ENCODE results near the gene PLB1.

Gene PLB1

DNA sequence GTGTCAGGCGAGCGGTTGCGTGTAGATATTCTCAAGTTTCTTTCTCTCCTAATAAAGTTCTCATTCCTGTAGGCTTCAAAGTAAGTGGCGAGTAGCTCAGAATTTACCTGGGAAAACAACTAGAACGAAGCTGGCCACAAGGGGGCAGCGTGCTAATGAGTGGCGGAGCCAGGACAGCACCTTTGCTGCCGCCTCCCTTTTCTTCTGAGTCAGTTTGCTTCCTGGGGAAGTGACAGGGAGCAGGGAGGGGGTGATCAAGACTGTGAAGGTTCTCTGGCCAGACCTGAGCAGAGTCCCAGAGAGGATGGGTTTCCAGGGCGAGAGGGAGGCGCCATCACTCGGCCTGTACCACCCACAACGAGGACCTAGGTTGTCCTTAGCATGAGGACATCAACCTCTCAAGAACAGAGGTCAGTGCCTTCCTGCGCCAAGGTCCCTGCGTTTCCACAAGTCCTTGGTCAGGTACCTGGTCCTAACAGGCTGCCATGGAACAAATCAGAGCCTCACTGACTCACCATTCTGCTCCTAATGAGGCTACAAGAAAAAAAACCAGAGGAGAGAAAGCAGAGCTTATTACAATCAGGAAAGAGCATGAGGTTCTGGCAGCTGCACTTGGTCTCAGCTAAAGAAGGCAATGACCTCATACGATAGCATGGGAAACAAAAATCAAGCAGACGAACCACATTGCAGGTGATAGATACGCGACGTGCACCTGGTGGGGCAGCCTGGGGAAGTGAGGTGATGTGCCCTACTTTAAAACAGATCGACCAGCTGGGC is 98.7 kb downstream of the PLB1 start:
- TF ChIP-seq CTCF (conservative IDR thresholded peaks at IDR 0.05; ENCODE audit: low read length) = peak; percentile 77
- H3K4me3 ChIP-seq (ENCODE audit: low read length) = no peak overlapping the region
- peak; percentile 69 for DNase-seq (ENCODE audit: low read depth)

DNA sequence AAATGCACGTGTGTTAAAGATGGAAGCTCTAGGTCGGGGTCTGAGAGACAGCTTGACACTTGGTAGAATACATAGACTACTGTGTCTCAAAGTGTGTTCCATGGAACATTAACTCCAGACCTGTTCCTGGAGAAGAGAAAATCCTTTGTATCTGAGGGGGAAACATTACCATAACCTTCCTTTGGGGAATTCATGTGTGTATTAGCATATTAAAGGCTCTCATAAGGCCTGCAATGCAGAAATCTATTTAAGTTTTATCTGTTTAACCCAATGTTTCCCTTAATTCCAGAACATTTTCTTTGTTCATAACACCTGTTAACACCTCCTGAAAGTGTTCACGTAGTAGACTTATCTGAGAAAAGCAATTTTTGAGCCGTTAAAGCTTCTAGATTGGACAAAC is 99.5 kb downstream of the PLB1 start:
- DNase-seq (ENCODE audit: low read depth) = no peak
- no peak for TF ChIP-seq CTCF (conservative IDR thresholded peaks at IDR 0.05; ENCODE audit: low read length)
- no peak overlapping the region for H3K4me3 ChIP-seq (ENCODE audit: low read length)

DNA sequence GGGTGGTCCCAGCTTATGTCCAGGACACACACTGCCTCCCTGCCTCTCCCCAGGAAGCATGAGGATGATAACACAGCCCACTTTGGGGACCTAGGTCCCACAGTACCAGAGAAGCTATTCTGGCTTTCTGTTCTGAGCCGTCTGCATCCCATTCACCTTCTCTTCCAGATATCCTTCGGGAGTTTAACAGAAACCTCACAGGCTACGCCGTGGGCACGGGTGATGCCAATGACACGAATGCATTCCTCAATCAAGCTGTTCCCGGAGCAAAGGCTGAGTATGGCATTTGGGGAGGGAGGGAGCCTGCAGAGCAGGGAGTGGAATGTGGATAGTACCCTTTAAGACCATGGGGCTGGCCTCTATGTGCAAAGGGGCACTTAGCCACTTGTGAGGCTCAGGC is 102.6 kb downstream of the PLB1 start:
- no peak for TF ChIP-seq CTCF (conservative IDR thresholded peaks at IDR 0.05; ENCODE audit: low read length)

GRCh38 chr2:28600181-28600580 is 104.3 kb downstream of the PLB1 start:
- no peak for DNase-seq (ENCODE audit: low read depth)
- TF ChIP-seq CTCF (conservative IDR thresholded peaks at IDR 0.05; ENCODE audit: low read length) = no peak
- H3K4me3 ChIP-seq (ENCODE audit: low read length) = no peak overlapping the region

More for the DNA sequence above, 102.6 kb downstream of the PLB1 start:
- DNase-seq (ENCODE audit: low read depth) = no peak
- H3K4me3 ChIP-seq (ENCODE audit: low read length) = no peak overlapping the region

- TF ChIP-seq CTCF (conservative IDR thresholded peaks at IDR 0.05; ENCODE audit: low read length) = no peak
- H3K4me3 ChIP-seq (ENCODE audit: low read length) = no peak overlapping the region
- DNase-seq (ENCODE audit: low read depth) = no peak
Observed at GRCh38 chr2:28601616-28602015, 105.8 kb downstream of the PLB1 start.

DNA sequence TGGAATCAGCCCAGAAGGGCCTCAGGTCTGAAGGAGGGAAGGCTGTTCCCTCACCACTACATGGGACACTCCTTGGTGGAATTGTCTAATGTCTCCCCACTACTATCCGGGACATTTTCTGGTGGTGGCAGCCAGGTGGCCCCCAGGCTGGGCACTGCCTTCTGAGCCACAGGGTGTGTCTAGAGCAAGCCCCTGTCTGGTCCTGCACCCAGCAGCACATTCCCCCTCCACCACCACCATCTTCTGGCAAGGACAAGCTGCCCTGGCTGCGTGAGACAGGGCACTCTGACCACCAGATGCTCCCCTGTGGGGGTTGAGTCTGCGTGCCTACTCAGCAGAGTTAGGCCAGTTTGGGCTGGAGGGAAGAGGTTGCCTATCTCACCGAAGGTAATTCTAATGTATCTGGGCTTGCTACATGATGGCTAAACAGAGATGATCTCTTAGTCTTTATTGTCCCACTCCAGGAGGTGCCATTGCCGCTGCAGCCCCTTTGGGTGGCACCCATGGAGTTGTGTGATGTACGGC is 106.3 kb downstream of the PLB1 start:
- TF ChIP-seq CTCF (conservative IDR thresholded peaks at IDR 0.05; ENCODE audit: low read length) = no peak
- DNase-seq (ENCODE audit: low read depth) = no peak
- no peak overlapping the region for H3K4me3 ChIP-seq (ENCODE audit: low read length)

Measured in AG10803 (cell line).